Brain microvascular endothelial cell (primary cell): ENCODE measurements around the gene SECTM1.

Experiments
- DNase-seq: peaks from one replicate; pipeline ENCODE4 v3.0.0-alpha.2; 2020
- H3K27ac ChIP-seq: fragments of 250-450 bp; sonication (Bioruptor Pico); 2 replicates; pipeline ENCODE4 v1.5.1; 2020; ENCODE audit warnings: mild to moderate bottlenecking, moderate library complexity
- H3K27me3 ChIP-seq: fragments of 250-450 bp; sonication (Bioruptor Pico); replicated peaks from 2 replicates; pipeline ENCODE4 v1.5.1; 2020; ENCODE audit warnings: mild to moderate bottlenecking
- H3K36me3 ChIP-seq: fragments of 250-450 bp; sonication (Bioruptor Pico); replicated peaks from 2 replicates; pipeline ENCODE4 v1.5.1; 2020; ENCODE audit warnings: mild to moderate bottlenecking
- H3K4me3 ChIP-seq: 2 replicates; pipeline ENCODE4 v1.5.1; 2011; ENCODE audit warnings: low read depth, mild to moderate bottlenecking, control low read depth, low read length, moderate library complexity
- in situ Hi-C: cut with HindIII; loops from 2 replicates; pipeline ENCODE4 v1.10.0; 2017; ENCODE audit warnings: low sequenced_read_pairs, low pct_ligation_motif_present
- TF ChIP-seq, protein P1 (sequence below): IDR thresholded peaks from 2 replicates; pipeline ENCODE4 v1.5.1; 2011; ENCODE audit warnings: low read depth, mild to moderate bottlenecking, moderate library complexity, low read length, control low read depth, inconsistent platforms; ENCODE audit errors: missing control alignments

The SECTM1 gene

DNA sequence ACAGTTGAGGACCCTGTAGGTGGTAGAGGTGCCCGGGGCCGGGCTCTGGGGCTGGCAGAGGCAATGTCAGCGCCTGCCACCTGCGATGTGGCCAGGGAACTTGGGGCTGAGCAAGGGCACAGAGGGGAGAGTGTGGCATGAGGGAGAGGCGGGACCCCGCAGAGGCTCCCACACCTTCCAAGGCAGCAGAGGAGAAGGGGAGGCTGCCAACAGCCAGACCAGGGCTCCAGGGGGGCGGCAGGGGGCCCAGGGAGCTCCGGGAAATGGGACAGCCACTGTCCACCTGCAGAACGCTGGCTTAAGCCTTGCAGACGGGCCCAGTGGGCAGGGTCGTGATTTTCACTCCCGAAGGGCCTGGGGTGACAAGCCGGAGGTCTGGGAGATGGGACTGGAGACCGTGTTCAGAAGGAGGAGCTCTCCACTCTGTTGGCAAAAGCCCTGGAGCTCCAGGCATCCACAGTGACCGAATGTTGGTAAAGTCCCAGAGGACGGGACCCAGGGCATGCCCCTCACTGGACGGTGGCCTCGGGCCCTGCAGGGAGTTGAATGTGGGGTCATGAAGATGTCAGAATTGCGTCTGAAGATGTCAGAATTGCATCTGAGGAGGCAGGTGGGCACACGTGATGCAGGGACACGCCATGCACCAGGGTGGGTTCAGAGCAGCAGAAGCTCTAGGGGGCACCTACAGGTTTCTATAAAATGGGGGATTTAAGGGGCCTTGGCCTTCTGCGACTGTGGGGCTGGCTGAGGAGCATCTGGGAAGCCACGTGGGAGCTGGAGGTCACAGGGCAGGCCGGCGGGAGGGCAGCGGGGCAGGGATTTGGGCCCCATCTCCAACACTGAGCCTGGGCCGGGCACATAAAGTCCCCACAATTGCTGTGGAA lies 34.8 kb downstream of the SECTM1 start:
- peak overlapping the region; percentile 52 for H3K4me3 ChIP-seq
- peak overlapping the region; percentile 92 for H3K27ac ChIP-seq
- no peaks in the 10 kb centered on the region for H3K36me3 ChIP-seq
- TF ChIP-seq, protein P1, sequence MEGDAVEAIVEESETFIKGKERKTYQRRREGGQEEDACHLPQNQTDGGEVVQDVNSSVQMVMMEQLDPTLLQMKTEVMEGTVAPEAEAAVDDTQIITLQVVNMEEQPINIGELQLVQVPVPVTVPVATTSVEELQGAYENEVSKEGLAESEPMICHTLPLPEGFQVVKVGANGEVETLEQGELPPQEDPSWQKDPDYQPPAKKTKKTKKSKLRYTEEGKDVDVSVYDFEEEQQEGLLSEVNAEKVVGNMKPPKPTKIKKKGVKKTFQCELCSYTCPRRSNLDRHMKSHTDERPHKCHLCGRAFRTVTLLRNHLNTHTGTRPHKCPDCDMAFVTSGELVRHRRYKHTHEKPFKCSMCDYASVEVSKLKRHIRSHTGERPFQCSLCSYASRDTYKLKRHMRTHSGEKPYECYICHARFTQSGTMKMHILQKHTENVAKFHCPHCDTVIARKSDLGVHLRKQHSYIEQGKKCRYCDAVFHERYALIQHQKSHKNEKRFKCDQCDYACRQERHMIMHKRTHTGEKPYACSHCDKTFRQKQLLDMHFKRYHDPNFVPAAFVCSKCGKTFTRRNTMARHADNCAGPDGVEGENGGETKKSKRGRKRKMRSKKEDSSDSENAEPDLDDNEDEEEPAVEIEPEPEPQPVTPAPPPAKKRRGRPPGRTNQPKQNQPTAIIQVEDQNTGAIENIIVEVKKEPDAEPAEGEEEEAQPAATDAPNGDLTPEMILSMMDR, result no peak
- no peaks in the 10 kb centered on the region for H3K27me3 ChIP-seq
- no peak for DNase-seq
- in situ Hi-C loops, result no loop called here

DNA sequence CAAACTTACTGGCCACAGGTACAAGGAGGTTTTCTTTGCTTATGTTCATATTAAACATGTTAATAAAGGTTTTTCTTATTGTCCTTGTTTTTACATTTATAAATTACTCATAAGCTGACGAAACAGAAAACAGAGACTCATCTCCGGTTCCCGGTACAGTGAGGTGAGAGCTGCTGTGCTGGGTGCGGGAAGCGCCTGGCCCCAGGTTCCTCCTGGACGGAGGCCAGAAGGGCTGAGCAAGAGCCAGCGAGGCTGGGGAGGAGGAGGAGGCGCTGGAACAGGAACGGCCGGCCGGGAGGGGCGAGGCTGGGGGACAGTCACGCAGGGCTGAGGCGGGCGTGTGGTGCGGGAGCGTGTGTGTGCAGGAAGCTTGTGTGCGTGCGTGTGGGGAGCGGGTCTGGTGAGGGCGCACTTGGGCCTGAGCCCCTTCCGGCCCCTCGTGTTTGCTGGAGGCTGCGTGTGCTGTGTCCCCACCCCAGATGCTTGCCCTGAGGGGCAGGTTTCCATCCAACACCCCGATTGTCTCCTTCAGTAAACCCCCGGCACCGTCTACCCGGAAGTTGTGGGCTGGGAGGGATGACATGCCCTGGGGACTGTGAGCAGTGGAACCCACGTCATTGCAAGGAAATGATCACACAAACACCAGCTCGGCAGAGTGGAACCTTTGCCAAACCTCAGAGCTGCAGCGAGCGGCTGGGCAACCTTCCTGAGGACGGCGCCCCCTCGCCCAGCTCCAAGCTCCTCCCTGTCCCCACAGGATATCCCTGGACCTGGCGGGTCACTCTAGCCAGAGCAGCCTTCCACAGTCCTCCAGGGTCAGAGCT lies 35.6 kb downstream of the SECTM1 start:
- Histone ChIP-seq H3K27ac (peak overlapping the region; percentile 92), H3K36me3 (no peaks in the 10 kb centered on the region), H3K27me3 (no peaks in the 10 kb centered on the region), H3K4me3 (peak overlapping the region; percentile 52)
- peak; percentile 90 for DNase-seq
- TF ChIP-seq, protein P1, result peak; percentile 1
- in situ Hi-C loops, result no loop called here

DNA sequence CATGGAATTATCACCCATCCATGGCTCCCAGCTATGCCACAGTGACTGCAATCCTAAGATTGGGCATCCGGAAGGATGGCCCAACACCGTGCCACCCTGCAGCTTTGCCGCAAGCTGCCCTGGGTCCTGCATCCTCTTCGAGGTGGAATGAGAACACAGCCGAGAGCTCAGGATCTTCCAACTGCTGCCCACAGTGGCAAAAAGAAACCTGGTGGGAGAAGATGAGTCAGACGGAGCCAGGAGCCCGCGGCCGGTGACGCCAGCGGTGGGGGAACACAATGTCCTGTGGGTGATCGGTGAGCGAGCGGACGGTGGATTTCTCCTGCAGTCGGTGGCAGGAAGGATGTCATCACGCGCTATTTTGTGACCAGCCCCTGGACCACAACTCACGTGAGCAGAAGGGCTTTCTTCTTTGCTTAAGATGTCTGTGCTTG lies 36.3 kb downstream of the SECTM1 start:
- no peaks in the 10 kb centered on the region for H3K36me3 ChIP-seq
- H3K27me3 ChIP-seq, result no peaks in the 10 kb centered on the region
- peak overlapping the region; percentile 92 for H3K27ac ChIP-seq
- DNase-seq, result peak; percentile 90
- in situ Hi-C loops, result no loop called here
- peak overlapping the region; percentile 52 for H3K4me3 ChIP-seq
- TF ChIP-seq, protein P1, result no peak

DNA sequence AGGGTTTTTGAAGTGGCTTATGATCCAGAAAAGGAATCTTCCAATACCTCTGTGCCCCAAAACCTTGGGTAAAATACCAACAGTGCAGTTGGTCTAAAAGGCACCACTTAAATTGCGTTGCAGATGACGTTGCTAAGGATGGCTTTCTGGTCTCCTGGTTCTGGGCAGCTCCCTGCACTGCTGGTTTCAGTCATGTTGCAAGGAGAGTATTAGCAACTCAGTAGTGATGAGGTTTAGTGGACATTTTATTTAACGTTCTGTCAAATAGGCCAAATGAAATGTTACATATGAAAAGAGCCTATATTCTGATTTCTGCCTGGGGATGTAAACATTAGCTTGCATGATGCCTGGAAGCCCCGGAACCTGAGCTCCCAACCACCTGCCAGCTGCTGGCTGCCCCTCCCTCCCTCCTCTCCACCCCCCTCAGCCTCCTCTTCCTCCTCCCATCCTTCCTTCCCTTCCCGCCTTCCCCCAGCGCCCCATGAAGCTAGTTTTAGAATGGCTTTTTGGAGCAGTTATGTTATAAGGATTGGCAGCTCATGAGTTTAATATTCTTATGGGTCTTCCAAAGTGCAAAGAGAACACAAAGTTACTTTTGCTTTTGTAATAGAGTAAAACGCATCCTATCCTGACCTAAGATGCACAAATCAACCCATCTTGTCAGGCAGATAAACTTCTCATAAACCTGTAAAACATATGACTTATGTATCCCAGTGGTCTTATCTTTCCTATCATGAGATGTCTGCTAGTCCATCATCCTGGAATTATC lies 36.9 kb downstream of the SECTM1 start:
- no peak overlapping the region for H3K4me3 ChIP-seq
- in situ Hi-C loops, result no loop called here
- H3K27ac ChIP-seq, result peak overlapping the region; percentile 92
- DNase-seq, result no peak
- H3K36me3 ChIP-seq, result no peaks in the 10 kb centered on the region
- TF ChIP-seq, protein P1, result no peak
- no peaks in the 10 kb centered on the region for H3K27me3 ChIP-seq

DNA sequence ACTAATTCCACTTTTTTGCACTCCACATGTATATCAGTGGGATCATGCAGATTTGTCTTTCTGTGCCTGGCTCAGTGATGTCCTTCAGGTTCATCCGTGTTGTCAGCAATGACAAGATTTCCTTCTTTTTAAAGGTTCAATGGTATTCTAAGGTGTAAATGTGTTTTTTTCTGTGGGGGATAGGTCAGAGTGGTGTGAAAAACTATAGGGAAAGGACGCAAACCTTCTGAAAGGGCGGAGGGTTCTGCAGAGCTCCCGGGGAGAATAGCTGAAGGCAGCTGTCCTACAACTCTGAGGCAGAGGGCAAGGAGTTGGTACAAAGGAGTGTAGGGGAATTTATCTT lies 38.1 kb downstream of the SECTM1 start:
- in situ Hi-C loops, result no loop called here
- H3K27ac ChIP-seq, result no peak overlapping the region
- TF ChIP-seq, protein P1, result no peak
- no peaks in the 10 kb centered on the region for H3K27me3 ChIP-seq
- no peaks in the 10 kb centered on the region for H3K36me3 ChIP-seq
- no peak for DNase-seq
- no peak overlapping the region for H3K4me3 ChIP-seq
